HG03064 (cell line): ENCODE results near the gene CEACAM18.
"Not testable (repeated sequence)": the region's sequence is repeated elsewhere in the genome, so short reads cannot be mapped to it uniquely, and the experiment has no call there.

Experiments
- ATAC-seq: cut with Tn5 transposase; IDR thresholded peaks from one replicate; pipeline ENCODE4 v1.9.1; 2021; ENCODE audit warnings: low read depth; ENCODE audit not compliant: unreplicated experiment

CEACAM18 gene

GRCh38 chr19:51478381-51479234, at the start of gene CEACAM18:
Gene CEACAM18 (plus strand): TSS chr19:51478539.
- no peak for ATAC-seq

GRCh38 chr19:51430221-51430620, 48.1 kb upstream of the CEACAM18 start:
- no peak for ATAC-seq

GRCh38 chr19:51431124-51431523, 47.2 kb upstream of the CEACAM18 start:
- no peak for ATAC-seq

GRCh38 chr19:51433043-51433442, 45.3 kb upstream of the CEACAM18 start:
- no peak for ATAC-seq

- ATAC-seq: no peak
These were observed 43.9 kb upstream of the CEACAM18 start for GRCh38 chr19:51434456-51434855.

GRCh38 chr19:51439021-51439465, 39.3 kb upstream of the CEACAM18 start:
- no peak for ATAC-seq

- ATAC-seq: no peak
These were observed 38.3 kb upstream of the CEACAM18 start for GRCh38 chr19:51440052-51440451.

- no peak for ATAC-seq
These were observed 37.4 kb upstream of the CEACAM18 start for GRCh38 chr19:51440846-51441409.

GRCh38 chr19:51441410-51442390, 36.6 kb upstream of the CEACAM18 start:
- peak; percentile 79 for ATAC-seq

- ATAC-seq: not testable (repeated sequence)
These were observed 30.8 kb upstream of the CEACAM18 start for GRCh38 chr19:51447510-51447909.

GRCh38 chr19:51448011-51448410, 30.3 kb upstream of the CEACAM18 start:
- ATAC-seq: no peak

GRCh38 chr19:51448411-51449016, 29.8 kb upstream of the CEACAM18 start:
- no peak for ATAC-seq

- ATAC-seq: no peak
These were observed 27.5 kb upstream of the CEACAM18 start for GRCh38 chr19:51450730-51451307.

- no peak for ATAC-seq
These were observed 21.6 kb upstream of the CEACAM18 start for GRCh38 chr19:51456541-51457290.

GRCh38 chr19:51457351-51458013, 20.9 kb upstream of the CEACAM18 start:
- ATAC-seq: no peak

GRCh38 chr19:51458051-51458645, 20.2 kb upstream of the CEACAM18 start, which contains the start of gene SIGLEC8:
Gene SIGLEC8 (minus strand): TSS chr19:51458454. CDS start chr19:51458387, 67 bp downstream.
- no peak for ATAC-seq

GRCh38 chr19:51458899-51459505, 19.3 kb upstream of the CEACAM18 start:
- ATAC-seq: no peak
